ENCODE data around the gene FBF1. TPM values are rescaled to one million over a fixed set of nuclear protein-coding genes. Genes with fewer than 3 reads are reported as not detected.

FBF1 gene
- total and polyA plus RNA-seq, 2 experiments from 2014 or later: 11.8 to 13.8 TPM

- H3K9me3 ChIP-seq (ENCODE audit: low read depth): no peaks in the 10 kb centered on the region
- H3K4me1 ChIP-seq (ENCODE audit: low read depth): no peaks in the 10 kb centered on the region
- H3K27ac ChIP-seq: no peak overlapping the region
- TF ChIP-seq CTCF (IDR thresholded peaks at IDR 0.05; ENCODE audit: low read depth, low read length): no peak
- H3K4me3 ChIP-seq: no peak overlapping the region
- peak in 1 of 2 donors; percentile 48 for DNase-seq (ENCODE audit: low read depth in 1 of 2, low spot score in 1 of 2)
- H3K27me3 ChIP-seq: no peaks in the 10 kb centered on the region
- H3K36me3 ChIP-seq: peaks cover 73% of the 10 kb centered on the region
Measured at GRCh38 chr17:75950855-75951554, 10.2 kb upstream of the FBF1 start.

GRCh38 chr17:75950421-75950820 lies 9.6 kb upstream of the FBF1 start:
- Histone ChIP-seq H3K27ac (no peak overlapping the region), H3K36me3 (peaks cover 73% of the 10 kb centered on the region), H3K27me3 (no peaks in the 10 kb centered on the region), H3K4me3 (no peak overlapping the region), H3K9me3 (ENCODE audit: low read depth) (no peaks in the 10 kb centered on the region), H3K4me1 (ENCODE audit: low read depth) (no peaks in the 10 kb centered on the region)
- no peak for DNase-seq (ENCODE audit: low read depth in 1 of 2, low spot score in 1 of 2)
- TF ChIP-seq CTCF (IDR thresholded peaks at IDR 0.05; ENCODE audit: low read depth, low read length): no peak

GRCh38 chr17:75945211-75945610 lies 4.4 kb upstream of the FBF1 start:
- DNase-seq (ENCODE audit: low read depth in 1 of 2, low spot score in 1 of 2): no peak
- no peak overlapping the region for H3K4me3 ChIP-seq
- no peaks in the 10 kb centered on the region for H3K27me3 ChIP-seq
- H3K4me1 ChIP-seq (ENCODE audit: low read depth): peaks cover 3% of the 10 kb centered on the region
- H3K27ac ChIP-seq: no peak overlapping the region
- no peaks in the 10 kb centered on the region for H3K9me3 ChIP-seq (ENCODE audit: low read depth)
- TF ChIP-seq CTCF (IDR thresholded peaks at IDR 0.05; ENCODE audit: low read depth, low read length): no peak
- H3K36me3 ChIP-seq: peaks cover 37% of the 10 kb centered on the region

- Histone ChIP-seq H3K27ac (peak overlapping the region; percentile 9), H3K36me3 (peaks cover 23% of the 10 kb centered on the region), H3K4me3 (no peak overlapping the region), H3K9me3 (ENCODE audit: low read depth) (no peaks in the 10 kb centered on the region), H3K4me1 (ENCODE audit: low read depth) (peaks cover 3% of the 10 kb centered on the region), H3K27me3 (no peaks in the 10 kb centered on the region)
- TF ChIP-seq CTCF (IDR thresholded peaks at IDR 0.05; ENCODE audit: low read depth, low read length): no peak
- no peak for DNase-seq (ENCODE audit: low read depth in 1 of 2, low spot score in 1 of 2)
Measured at GRCh38 chr17:75943491-75943890, 2.6 kb upstream of the FBF1 start.

GRCh38 chr17:75942473-75942872 lies 1.6 kb upstream of the FBF1 start:
- Histone ChIP-seq H3K4me1 (ENCODE audit: low read depth) (peaks cover 3% of the 10 kb centered on the region), H3K4me3 (no peak overlapping the region), H3K36me3 (peaks cover 12% of the 10 kb centered on the region), H3K27me3 (no peaks in the 10 kb centered on the region), H3K27ac (no peak overlapping the region), H3K9me3 (ENCODE audit: low read depth) (no peaks in the 10 kb centered on the region)
- DNase-seq (ENCODE audit: low read depth in 1 of 2, low spot score in 1 of 2): no peak
- no peak for TF ChIP-seq CTCF (IDR thresholded peaks at IDR 0.05; ENCODE audit: low read depth, low read length)
